ENCODE results near the gene KDR.

GRCh38 chr4:55087913-55088260 lies 37.5 kb downstream of the KDR start:
- TF ChIP-seq CTCF (IDR thresholded peaks at IDR 0.05) (no peak), CHD2 (IDR thresholded peaks at IDR 0.05; ENCODE audit: low read length, partially characterized antibody) (no peak)

All from SK-N-SH (cell line).